GM18508 (cell line): ENCODE results near the gene PRPF8.

Experiments used
- ATAC-seq: cut with Tn5 transposase; IDR thresholded peaks from one replicate; pipeline ENCODE4 v1.9.1; 2021; ENCODE audit warnings: moderate number of reproducible peaks; ENCODE audit not compliant: insufficient read depth, unreplicated experiment

The PRPF8 gene

GRCh38 chr17:1604831-1605528, 79.7 kb downstream of the PRPF8 start:
- no peak for ATAC-seq

- ATAC-seq: no peak
Measured at GRCh38 chr17:1601571-1601970, 83.1 kb downstream of the PRPF8 start.
